ENCODE measurements around the gene ARHGEF39.

GRCh38 chr9:35705372-35705771 lies 40.4 kb upstream of the ARHGEF39 start:
- TF ChIP-seq CTCF (IDR thresholded peaks at IDR 0.05; ENCODE audit: insufficient read depth, low read length) (no peak), POLR2AphosphoS5 (IDR thresholded peaks at IDR 0.05; ENCODE audit: low read depth) (no peak), GABPA (IDR thresholded peaks at IDR 0.05; ENCODE audit: low read depth) (no peak), SPI1 (IDR thresholded peaks at IDR 0.05; ENCODE audit: borderline replicate concordance, low read depth) (no peak)
- TF ChIP-seq, protein P1, sequence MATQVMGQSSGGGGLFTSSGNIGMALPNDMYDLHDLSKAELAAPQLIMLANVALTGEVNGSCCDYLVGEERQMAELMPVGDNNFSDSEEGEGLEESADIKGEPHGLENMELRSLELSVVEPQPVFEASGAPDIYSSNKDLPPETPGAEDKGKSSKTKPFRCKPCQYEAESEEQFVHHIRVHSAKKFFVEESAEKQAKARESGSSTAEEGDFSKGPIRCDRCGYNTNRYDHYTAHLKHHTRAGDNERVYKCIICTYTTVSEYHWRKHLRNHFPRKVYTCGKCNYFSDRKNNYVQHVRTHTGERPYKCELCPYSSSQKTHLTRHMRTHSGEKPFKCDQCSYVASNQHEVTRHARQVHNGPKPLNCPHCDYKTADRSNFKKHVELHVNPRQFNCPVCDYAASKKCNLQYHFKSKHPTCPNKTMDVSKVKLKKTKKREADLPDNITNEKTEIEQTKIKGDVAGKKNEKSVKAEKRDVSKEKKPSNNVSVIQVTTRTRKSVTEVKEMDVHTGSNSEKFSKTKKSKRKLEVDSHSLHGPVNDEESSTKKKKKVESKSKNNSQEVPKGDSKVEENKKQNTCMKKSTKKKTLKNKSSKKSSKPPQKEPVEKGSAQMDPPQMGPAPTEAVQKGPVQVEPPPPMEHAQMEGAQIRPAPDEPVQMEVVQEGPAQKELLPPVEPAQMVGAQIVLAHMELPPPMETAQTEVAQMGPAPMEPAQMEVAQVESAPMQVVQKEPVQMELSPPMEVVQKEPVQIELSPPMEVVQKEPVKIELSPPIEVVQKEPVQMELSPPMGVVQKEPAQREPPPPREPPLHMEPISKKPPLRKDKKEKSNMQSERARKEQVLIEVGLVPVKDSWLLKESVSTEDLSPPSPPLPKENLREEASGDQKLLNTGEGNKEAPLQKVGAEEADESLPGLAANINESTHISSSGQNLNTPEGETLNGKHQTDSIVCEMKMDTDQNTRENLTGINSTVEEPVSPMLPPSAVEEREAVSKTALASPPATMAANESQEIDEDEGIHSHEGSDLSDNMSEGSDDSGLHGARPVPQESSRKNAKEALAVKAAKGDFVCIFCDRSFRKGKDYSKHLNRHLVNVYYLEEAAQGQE (IDR thresholded peaks at IDR 0.05; ENCODE audit: insufficient replicate concordance, low read depth), result no peak
